ENCODE measurements around the gene MAP1S. TPM values are rescaled to one million over a fixed set of nuclear protein-coding genes. Genes with fewer than 3 reads are reported as not detected.

Gene MAP1S
- total and polyA plus RNA-seq, 2 of the 8 experiments (the other 6 are each of a cell fraction or from before 2014, with no cell fraction given), result 66.7 to 115 TPM

DNA sequence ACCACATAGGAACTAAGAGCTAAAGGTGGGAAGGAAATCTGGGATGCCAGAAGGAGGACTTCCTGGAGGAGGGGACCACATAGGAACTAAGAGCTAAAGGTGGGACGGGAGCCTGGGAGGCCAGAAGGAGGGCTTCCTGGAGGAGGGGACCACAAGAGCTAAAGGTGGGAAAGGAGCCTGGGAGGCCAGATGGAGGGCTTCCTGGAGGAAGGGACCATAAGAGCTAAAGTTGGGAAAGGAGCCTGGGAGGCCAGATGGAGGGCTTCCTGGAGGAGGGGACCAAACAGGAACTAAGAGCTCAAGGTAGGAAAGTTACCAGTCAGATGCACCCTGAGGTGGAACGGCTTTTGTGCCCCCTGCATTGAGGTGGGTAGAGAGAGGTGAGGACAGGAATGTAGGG, 22.2 kb downstream of the MAP1S start (continued):
- TF ChIP-seq EGR1 (IDR thresholded peaks at IDR 0.05; ENCODE audit: borderline replicate concordance, low read depth, low read length) (no peak), ASH2L (IDR thresholded peaks at IDR 0.05; ENCODE audit: low read length) (no peak), JUND (IDR thresholded peaks at IDR 0.05; ENCODE audit: low read length) (no peak), EP300 (IDR thresholded peaks at IDR 0.05; ENCODE audit: borderline replicate concordance in 1 of 2, low read depth in 2 of 2, low read length in 2 of 2) (no peak), FOSL1 (IDR thresholded peaks at IDR 0.05; ENCODE audit: insufficient read depth, low read depth, low read length) (no peak)
